Measurements from ENCODE around the gene SPTBN5.

SPTBN5 gene

DNA sequence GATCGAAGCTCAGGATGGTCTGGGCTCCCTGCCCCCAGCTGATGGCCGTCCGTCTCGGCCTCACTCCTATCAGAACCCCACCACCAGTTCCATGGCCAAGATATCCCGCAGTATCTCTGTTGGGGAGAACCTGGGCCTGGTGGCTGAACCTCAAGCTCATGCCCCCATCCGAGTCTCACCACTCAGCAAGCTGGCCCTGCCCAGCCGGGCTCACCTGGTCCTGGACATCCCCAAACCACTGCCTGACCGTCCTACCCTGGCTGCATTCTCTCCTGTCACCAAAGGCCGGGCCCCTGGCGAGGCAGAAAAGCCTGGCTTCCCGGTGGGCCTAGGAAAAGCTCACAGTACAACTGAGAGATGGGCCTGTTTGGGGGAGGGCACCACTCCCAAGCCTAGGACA lies 70.4 kb downstream of the SPTBN5 start:
- Histone ChIP-seq H4K8ac (ENCODE audit: low read length) (no peak overlapping the region), H3K14ac (ENCODE audit: low read length in 2 of 2) (no peak overlapping the region), H2BK5ac (ENCODE audit: low read depth, low read length, poor library complexity, severe bottlenecking) (no peak overlapping the region), H2BK120ac (ENCODE audit: low read depth, low read length) (no peak overlapping the region), H2BK15ac (ENCODE audit: low read depth, poor library complexity, severe bottlenecking) (no peak overlapping the region), H3K27me3 (ENCODE audit: control insufficient read depth in 1 of 2, insufficient read depth in 1 of 2, low read length in 2 of 2) (no peaks in the 10 kb centered on the region), H3K4me3 (ENCODE audit: insufficient read depth in 1 of 2, low read depth in 1 of 2, low read length in 2 of 2) (no peak overlapping the region), H3K79me1 (replicated peaks; ENCODE audit: low read length, poor library complexity, severe bottlenecking) (no peaks in the 10 kb centered on the region), H2AK5ac (ENCODE audit: low read length, severe bottlenecking) (no peak overlapping the region), H2BK12ac (ENCODE audit: low read length in 2 of 2) (no peak overlapping the region), H3K36me3 (ENCODE audit: control insufficient read depth in 1 of 2, insufficient read depth in 2 of 2, low read depth in 1 of 2, low read length in 2 of 2) (peaks cover 76 to 79% of the 10 kb centered on the region in 2 experiments), H3K18ac (ENCODE audit: low read depth in 1 of 2, low read length in 2 of 2) (no peak overlapping the region), H3K9ac (ENCODE audit: low read length) (no peak overlapping the region), H3K9me3 (ENCODE audit: control insufficient read depth, low read length) (no peaks in the 10 kb centered on the region), H3K4ac (ENCODE audit: low read depth in 1 of 2, low read length in 2 of 2) (no peak overlapping the region), H4K91ac (ENCODE audit: low read length) (no peak overlapping the region), H3K23ac (ENCODE audit: low read length in 2 of 2) (no peak overlapping the region), H3K27ac (ENCODE audit: low read length, poor library complexity, severe bottlenecking) (no peak overlapping the region), H3K4me2 (ENCODE audit: low read length, poor library complexity, severe bottlenecking) (no peak overlapping the region), H2AFZ (ENCODE audit: low read depth, low read length) (no peak overlapping the region), H3K4me1 (ENCODE audit: control insufficient read depth, insufficient read depth, low read depth, low read length) (peaks cover 12% of the 10 kb centered on the region)
- WGBS: 99% methylated on average over 11 of the region's 11 CpGs
- no peak for DNase-seq

DNA sequence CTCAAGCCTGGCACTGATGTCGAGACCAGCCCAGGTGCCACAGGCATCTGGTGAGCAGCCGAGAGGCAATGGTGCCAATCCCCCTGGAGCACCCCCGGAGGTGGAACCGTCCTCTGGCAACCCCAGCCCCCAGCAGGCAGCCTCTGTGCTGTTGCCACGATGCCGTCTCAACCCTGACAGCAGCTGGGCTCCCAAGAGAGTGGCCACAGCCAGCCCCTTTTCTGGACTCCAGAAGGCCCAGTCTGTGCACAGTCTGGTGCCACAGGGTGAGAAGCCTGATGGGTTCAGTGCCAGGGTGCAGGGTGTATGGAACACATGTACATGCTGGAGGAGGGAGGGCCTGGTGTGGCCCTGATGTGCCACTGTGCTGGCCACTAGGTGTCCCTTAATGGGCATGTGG lies 70.9 kb downstream of the SPTBN5 start:
- DNase-seq: no peak
- Histone ChIP-seq H3K36me3 (ENCODE audit: control insufficient read depth in 1 of 2, insufficient read depth in 2 of 2, low read depth in 1 of 2, low read length in 2 of 2) (peaks cover 81 to 84% of the 10 kb centered on the region in 2 experiments), H3K14ac (ENCODE audit: low read length in 2 of 2) (no peak overlapping the region), H3K9ac (ENCODE audit: low read length) (no peak overlapping the region), H2BK15ac (ENCODE audit: low read depth, poor library complexity, severe bottlenecking) (no peak overlapping the region), H3K4me2 (ENCODE audit: low read length, poor library complexity, severe bottlenecking) (no peak overlapping the region), H3K79me1 (replicated peaks; ENCODE audit: low read length, poor library complexity, severe bottlenecking) (no peaks in the 10 kb centered on the region), H2AK5ac (ENCODE audit: low read length, severe bottlenecking) (no peak overlapping the region), H4K91ac (ENCODE audit: low read length) (no peak overlapping the region), H3K4me1 (ENCODE audit: control insufficient read depth, insufficient read depth, low read depth, low read length) (peaks cover 12% of the 10 kb centered on the region), H4K8ac (ENCODE audit: low read length) (no peak overlapping the region), H3K4me3 (ENCODE audit: insufficient read depth in 1 of 2, low read depth in 1 of 2, low read length in 2 of 2) (no peak overlapping the region), H2BK5ac (ENCODE audit: low read depth, low read length, poor library complexity, severe bottlenecking) (no peak overlapping the region), H3K4ac (ENCODE audit: low read depth in 1 of 2, low read length in 2 of 2) (no peak overlapping the region), H2BK120ac (ENCODE audit: low read depth, low read length) (no peak overlapping the region), H3K9me3 (ENCODE audit: control insufficient read depth, low read length) (no peaks in the 10 kb centered on the region), H3K27ac (ENCODE audit: low read length, poor library complexity, severe bottlenecking) (no peak overlapping the region), H3K27me3 (ENCODE audit: control insufficient read depth in 1 of 2, insufficient read depth in 1 of 2, low read length in 2 of 2) (no peaks in the 10 kb centered on the region), H2BK12ac (ENCODE audit: low read length in 2 of 2) (no peak overlapping the region), H3K23ac (ENCODE audit: low read length in 2 of 2) (no peak overlapping the region), H3K18ac (ENCODE audit: low read depth in 1 of 2, low read length in 2 of 2) (no peak overlapping the region), H2AFZ (ENCODE audit: low read depth, low read length) (no peak overlapping the region)
- 91% methylated on average over 6 of the region's 6 CpGs for WGBS

DNA sequence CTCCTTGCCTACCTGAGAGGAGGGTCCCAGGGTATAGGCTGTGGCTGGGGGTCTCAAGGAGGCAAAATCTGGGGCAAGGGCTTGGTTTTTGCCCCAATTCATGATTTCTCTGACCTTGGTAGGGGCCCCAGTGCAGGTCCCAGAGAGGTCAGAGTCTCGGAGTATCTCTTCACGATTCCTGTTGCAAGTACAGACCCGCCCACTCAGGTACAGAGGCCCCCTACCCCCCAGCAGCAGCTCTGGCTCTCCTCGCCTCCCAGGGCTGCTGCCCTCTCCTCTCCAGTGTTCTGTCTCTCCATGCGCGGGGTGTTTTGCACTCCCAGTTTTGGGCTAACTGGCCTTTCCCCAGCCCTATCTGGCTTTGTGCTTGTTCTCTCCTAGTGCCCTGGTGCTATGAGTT lies 71.4 kb downstream of the SPTBN5 start:
- H3K9ac ChIP-seq (ENCODE audit: low read length): no peak overlapping the region
- H3K14ac ChIP-seq (ENCODE audit: low read length in 2 of 2): no peak overlapping the region
- H4K91ac ChIP-seq (ENCODE audit: low read length): no peak overlapping the region
- no peaks in the 10 kb centered on the region for H3K27me3 ChIP-seq (ENCODE audit: control insufficient read depth in 1 of 2, insufficient read depth in 1 of 2, low read length in 2 of 2)
- no peak overlapping the region for H3K4ac ChIP-seq (ENCODE audit: low read depth in 1 of 2, low read length in 2 of 2)
- no peak overlapping the region for H2AK5ac ChIP-seq (ENCODE audit: low read length, severe bottlenecking)
- no peak overlapping the region for H2BK12ac ChIP-seq (ENCODE audit: low read length in 2 of 2)
- H4K8ac ChIP-seq (ENCODE audit: low read length): no peak overlapping the region
- no peak overlapping the region for H3K18ac ChIP-seq (ENCODE audit: low read depth in 1 of 2, low read length in 2 of 2)
- peaks cover 12% of the 10 kb centered on the region for H3K4me1 ChIP-seq (ENCODE audit: control insufficient read depth, insufficient read depth, low read depth, low read length)
- H3K36me3 ChIP-seq (ENCODE audit: control insufficient read depth in 1 of 2, insufficient read depth in 2 of 2, low read depth in 1 of 2, low read length in 2 of 2): peaks cover 86 to 89% of the 10 kb centered on the region in 2 experiments
- H3K4me3 ChIP-seq (ENCODE audit: insufficient read depth in 1 of 2, low read depth in 1 of 2, low read length in 2 of 2): no peak overlapping the region
- WGBS: 98% methylated on average over 6 of the region's 6 CpGs
- no peak overlapping the region for H2BK15ac ChIP-seq (ENCODE audit: low read depth, poor library complexity, severe bottlenecking)
- H2BK120ac ChIP-seq (ENCODE audit: low read depth, low read length): no peak overlapping the region
- H2BK5ac ChIP-seq (ENCODE audit: low read depth, low read length, poor library complexity, severe bottlenecking): no peak overlapping the region
- H3K79me1 ChIP-seq (replicated peaks; ENCODE audit: low read length, poor library complexity, severe bottlenecking): no peaks in the 10 kb centered on the region
- no peak for DNase-seq
- H3K9me3 ChIP-seq (ENCODE audit: control insufficient read depth, low read length): no peaks in the 10 kb centered on the region
- H3K23ac ChIP-seq (ENCODE audit: low read length in 2 of 2): no peak overlapping the region
- no peak overlapping the region for H2AFZ ChIP-seq (ENCODE audit: low read depth, low read length)
- no peak overlapping the region for H3K4me2 ChIP-seq (ENCODE audit: low read length, poor library complexity, severe bottlenecking)
- no peak overlapping the region for H3K27ac ChIP-seq (ENCODE audit: low read length, poor library complexity, severe bottlenecking)

DNA sequence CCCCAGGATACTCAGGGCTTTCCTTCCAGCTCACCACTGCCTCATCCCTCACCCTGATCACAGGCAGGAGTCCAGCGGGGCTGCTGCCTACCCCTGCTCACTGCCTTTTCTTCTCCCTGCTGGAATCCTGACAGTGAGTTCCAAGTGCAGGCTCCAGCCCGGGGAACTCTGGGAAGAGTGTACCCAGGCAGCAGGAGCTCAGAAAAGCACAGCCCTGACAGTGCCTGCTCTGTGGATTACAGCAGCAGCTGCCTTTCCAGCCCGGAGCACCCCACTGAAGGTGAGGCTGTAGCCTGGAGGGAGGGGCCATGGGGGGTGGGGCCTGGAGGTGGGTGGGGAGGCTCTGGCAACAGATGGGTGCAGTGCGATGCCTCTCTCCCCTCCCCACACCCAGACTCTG lies 72.0 kb downstream of the SPTBN5 start:
- Histone ChIP-seq H4K91ac (ENCODE audit: low read length) (no peak overlapping the region), H2AFZ (ENCODE audit: low read depth, low read length) (no peak overlapping the region), H3K4me3 (ENCODE audit: insufficient read depth in 1 of 2, low read depth in 1 of 2, low read length in 2 of 2) (no peak overlapping the region), H2BK15ac (ENCODE audit: low read depth, poor library complexity, severe bottlenecking) (no peak overlapping the region), H3K9ac (ENCODE audit: low read length) (no peak overlapping the region), H3K14ac (ENCODE audit: low read length in 2 of 2) (no peak overlapping the region), H3K4ac (ENCODE audit: low read depth in 1 of 2, low read length in 2 of 2) (no peak overlapping the region), H3K23ac (ENCODE audit: low read length in 2 of 2) (no peak overlapping the region), H3K4me2 (ENCODE audit: low read length, poor library complexity, severe bottlenecking) (no peak overlapping the region), H3K4me1 (ENCODE audit: control insufficient read depth, insufficient read depth, low read depth, low read length) (peaks cover 8% of the 10 kb centered on the region), H2BK120ac (ENCODE audit: low read depth, low read length) (no peak overlapping the region), H3K27me3 (ENCODE audit: control insufficient read depth in 1 of 2, insufficient read depth in 1 of 2, low read length in 2 of 2) (no peaks in the 10 kb centered on the region), H3K18ac (ENCODE audit: low read depth in 1 of 2, low read length in 2 of 2) (no peak overlapping the region), H2BK5ac (ENCODE audit: low read depth, low read length, poor library complexity, severe bottlenecking) (no peak overlapping the region), H2AK5ac (ENCODE audit: low read length, severe bottlenecking) (no peak overlapping the region), H2BK12ac (ENCODE audit: low read length in 2 of 2) (no peak overlapping the region), H3K9me3 (ENCODE audit: control insufficient read depth, low read length) (no peaks in the 10 kb centered on the region), H3K27ac (ENCODE audit: low read length, poor library complexity, severe bottlenecking) (no peak overlapping the region), H4K8ac (ENCODE audit: low read length) (no peak overlapping the region), H3K36me3 (ENCODE audit: control insufficient read depth in 1 of 2, insufficient read depth in 2 of 2, low read depth in 1 of 2, low read length in 2 of 2) (peaks cover 92 to 95% of the 10 kb centered on the region in 2 experiments), H3K79me1 (replicated peaks; ENCODE audit: low read length, poor library complexity, severe bottlenecking) (peaks cover 1% of the 10 kb centered on the region)
- 82% methylated on average over 2 of the region's 4 CpGs for WGBS
- no peak for DNase-seq
